Activated CD8-positive, alpha-beta T cell treated with anti-CD3 and anti-CD28 coated beads for 36 hours (primary cell): ENCODE measurements around the gene OMA1. TPM values are rescaled to one million over a fixed set of nuclear protein-coding genes. Genes with fewer than 3 reads are reported as not detected.

Experiments used
- ATAC-seq: fragments of 200-7000 bp; cut with Tn5 transposase; one replicate; pipeline ENCODE4 v1.10.0; 2021; ENCODE audit warnings: mild to moderate bottlenecking, moderate library complexity
- CTCF ChIA-PET: fragments of 350-600 bp; sonication (Branson Sonifier 250); formaldehyde crosslinking; loops from one replicate; lab custom pipeline; 2021; ENCODE audit warnings: antibody characterized with exemption; lab: Charles Lee
- POLR2A ChIA-PET: fragments of 350-600 bp; sonication (Branson Sonifier 250); formaldehyde crosslinking; loops from one replicate; lab custom pipeline; 2021; ENCODE audit warnings: antibody characterized with exemption; lab: Charles Lee
- DNase-seq: peaks from one replicate; pipeline ENCODE4 v3.0.0-alpha.2; 2020
- H3K27ac Mint-ChIP-seq: one replicate; pipeline ENCODE4 v1.8.0; 2021; ENCODE audit warnings: mild to moderate bottlenecking, mixed read lengths
- H3K27me3 Mint-ChIP-seq: one replicate; pipeline ENCODE4 v1.8.0; 2021; ENCODE audit warnings: mixed read lengths
- H3K36me3 Mint-ChIP-seq: one replicate; pipeline ENCODE4 v1.8.0; 2021; ENCODE audit warnings: low read depth, mixed read lengths
- H3K4me1 Mint-ChIP-seq: one replicate; pipeline ENCODE4 v1.8.0; 2021; ENCODE audit warnings: low read depth, mixed read lengths
- H3K4me3 Mint-ChIP-seq: one replicate; pipeline ENCODE4 v1.8.0; 2021; ENCODE audit warnings: mild to moderate bottlenecking, moderate library complexity, mixed read lengths
- H3K9me3 Mint-ChIP-seq: one replicate; pipeline ENCODE4 v1.8.0; 2021; ENCODE audit warnings: mixed read lengths
- intact Hi-C: fragments of 100-400 bp; cut with micrococcal nuclease; formaldehyde crosslinking; loops from one replicate; pipeline ENCODE4 v1.10.0; 2022
- total RNA-seq, 2 experiments: library from RNA; stranded (reverse); gene quantifications; one replicate each; pipeline ENCODE4 v1.2.3, GENCODE V29; 2021
- TF ChIP-seq, protein P1 (sequence below): fragments of 200-600 bp; IDR thresholded peaks from one replicate; pipeline ENCODE4 v1.8.0; 2022; ENCODE audit warnings: antibody characterized with exemption, mild to moderate bottlenecking

Gene OMA1
- 10 to 100 TPM; 14.7 to 14.9 TPM for total RNA-seq

DNA sequence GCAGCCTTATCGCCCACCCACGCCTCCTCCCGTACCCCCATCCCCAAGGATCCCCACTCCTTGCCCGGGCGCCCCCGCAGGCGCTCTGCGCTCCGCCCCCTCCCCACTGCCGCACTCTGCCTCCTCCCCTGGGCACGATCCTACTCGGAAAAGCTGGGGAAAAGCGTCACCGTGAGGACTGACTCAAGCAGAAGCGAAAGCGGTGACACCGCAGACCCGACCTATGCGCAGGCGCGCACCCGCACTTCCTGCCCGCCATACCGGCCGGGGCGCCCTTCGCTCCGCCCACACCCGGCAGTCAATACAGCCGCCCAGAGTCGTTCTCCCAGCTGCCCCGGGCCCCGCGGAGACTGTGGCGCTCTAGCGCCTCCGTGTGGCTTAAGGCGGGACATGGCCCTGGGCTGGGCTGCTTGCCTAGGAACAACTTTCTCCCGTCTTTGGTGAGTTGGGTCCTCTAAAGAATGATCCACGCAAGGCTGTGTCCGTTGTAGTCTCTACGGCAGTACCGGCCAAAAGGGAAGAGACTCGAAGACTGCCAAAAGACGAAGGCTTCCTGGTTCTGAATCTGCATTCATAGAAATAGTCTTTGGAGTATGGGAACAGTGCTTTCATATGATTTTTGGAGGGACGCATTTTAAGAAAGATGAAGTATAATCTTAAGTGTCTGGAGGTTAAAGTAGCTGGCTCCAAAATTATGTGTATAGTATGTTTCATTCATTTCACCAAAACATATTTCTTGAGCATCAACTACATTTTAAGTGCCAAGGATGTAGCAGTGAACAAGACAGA is at the start of gene OMA1:
TSS of gene OMA1 (minus strand) at position 207 of the 789 bp plus-strand sequence. CDS start 7,432 bp downstream, outside the sequence.
- intact Hi-C loops = loop anchor here (2.0 kb wide), 1 partner anchor 30 kb away; no protein-coding TSS in a partner anchor
- H3K4me1 Mint-ChIP-seq = peaks cover 18% of the 10 kb centered on the region
- peak; percentile 97 for DNase-seq
- no peaks in the 10 kb centered on the region for H3K9me3 Mint-ChIP-seq
- ChIA-PET CTCF (interaction anchor here (0.6 to 6.3 kb wide), 21 partner anchors 9 to 1714 kb away, joined by 3 to 107 read pairs (median 3); no protein-coding TSS in a partner anchor), POLR2A (interaction anchor here (0.8 to 1.3 kb wide), 5 partner anchors 18 to 153 kb away, joined by 3 to 5 read pairs (median 4); partner anchors contain the start of gene MYSM1)
- ATAC-seq = peak; percentile 95
- peak within 1 kb of the TSS; percentile 95 for H3K27ac Mint-ChIP-seq
- H3K27me3 Mint-ChIP-seq = no peaks in the 10 kb centered on the region
- H3K36me3 Mint-ChIP-seq = no peaks in the 10 kb centered on the region
- TF ChIP-seq, protein P1, sequence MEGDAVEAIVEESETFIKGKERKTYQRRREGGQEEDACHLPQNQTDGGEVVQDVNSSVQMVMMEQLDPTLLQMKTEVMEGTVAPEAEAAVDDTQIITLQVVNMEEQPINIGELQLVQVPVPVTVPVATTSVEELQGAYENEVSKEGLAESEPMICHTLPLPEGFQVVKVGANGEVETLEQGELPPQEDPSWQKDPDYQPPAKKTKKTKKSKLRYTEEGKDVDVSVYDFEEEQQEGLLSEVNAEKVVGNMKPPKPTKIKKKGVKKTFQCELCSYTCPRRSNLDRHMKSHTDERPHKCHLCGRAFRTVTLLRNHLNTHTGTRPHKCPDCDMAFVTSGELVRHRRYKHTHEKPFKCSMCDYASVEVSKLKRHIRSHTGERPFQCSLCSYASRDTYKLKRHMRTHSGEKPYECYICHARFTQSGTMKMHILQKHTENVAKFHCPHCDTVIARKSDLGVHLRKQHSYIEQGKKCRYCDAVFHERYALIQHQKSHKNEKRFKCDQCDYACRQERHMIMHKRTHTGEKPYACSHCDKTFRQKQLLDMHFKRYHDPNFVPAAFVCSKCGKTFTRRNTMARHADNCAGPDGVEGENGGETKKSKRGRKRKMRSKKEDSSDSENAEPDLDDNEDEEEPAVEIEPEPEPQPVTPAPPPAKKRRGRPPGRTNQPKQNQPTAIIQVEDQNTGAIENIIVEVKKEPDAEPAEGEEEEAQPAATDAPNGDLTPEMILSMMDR = peak; percentile 78
- peak within 1 kb of the TSS; percentile 93 for H3K4me3 Mint-ChIP-seq

DNA sequence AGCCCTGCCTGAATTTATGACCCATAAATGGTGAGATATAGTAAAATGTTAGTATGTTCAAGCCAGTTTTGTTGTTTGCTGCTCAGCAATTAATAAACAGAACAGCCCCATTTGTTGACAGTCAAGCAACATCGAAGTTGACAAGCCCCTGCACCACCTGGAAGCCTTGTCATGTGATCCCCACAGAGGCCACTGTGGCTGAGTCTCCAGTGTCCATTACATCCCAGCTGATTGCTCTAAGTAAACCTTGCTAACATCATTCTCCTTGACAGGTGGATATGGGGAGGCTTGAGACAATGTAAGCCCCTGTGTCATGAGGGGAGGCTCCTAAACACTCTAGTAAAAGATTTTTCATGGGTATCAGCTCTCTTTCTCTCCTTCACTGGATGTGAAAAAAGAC is 48.0 kb upstream of the OMA1 start:
- no peak for ATAC-seq
- Mint-ChIP-seq H3K4me1 (no peaks in the 10 kb centered on the region), H3K27me3 (peaks cover 25% of the 10 kb centered on the region), H3K9me3 (no peaks in the 10 kb centered on the region), H3K27ac (no peak overlapping the region), H3K4me3 (no peak overlapping the region), H3K36me3 (no peaks in the 10 kb centered on the region)
- TF ChIP-seq, protein P1 = no peak
- ChIA-PET CTCF (no interaction called here), POLR2A (interaction anchor here (0.6 kb wide), 1 partner anchor 118 kb away, joined by 3 read pairs; no protein-coding TSS in a partner anchor)
- intact Hi-C loops = no loop called here
- no peak for DNase-seq

DNA sequence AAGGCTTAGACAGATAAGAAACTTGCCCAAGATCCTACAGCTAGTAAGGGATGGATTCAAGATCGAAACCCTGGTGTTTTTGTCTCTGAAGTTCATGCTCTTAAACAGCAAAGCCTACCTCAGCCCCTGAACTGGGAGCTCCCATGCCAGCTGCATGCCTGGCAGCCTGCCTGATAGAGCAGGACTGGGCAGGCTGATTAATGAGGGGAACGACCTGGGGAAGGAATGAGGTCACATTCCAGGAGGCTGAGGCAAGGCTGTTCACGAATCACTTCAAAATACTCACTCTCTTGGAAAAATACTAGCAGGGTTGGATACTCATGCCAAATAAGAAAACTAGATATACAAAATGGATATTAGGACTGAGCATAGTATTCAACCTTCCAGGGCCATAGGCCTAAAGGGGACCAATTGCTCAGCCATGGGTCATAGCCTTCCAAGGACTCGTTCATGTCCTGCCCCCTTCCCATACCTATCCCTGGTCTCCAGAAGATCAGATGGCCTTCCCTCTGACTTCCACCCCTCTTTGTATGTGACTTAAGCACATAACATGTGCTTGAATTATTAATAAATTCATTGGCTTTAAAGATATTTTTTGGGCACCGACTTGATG is 46.1 kb upstream of the OMA1 start:
- CTCF ChIA-PET = no interaction called here
- intact Hi-C loops = no loop called here
- no peak for ATAC-seq

DNA sequence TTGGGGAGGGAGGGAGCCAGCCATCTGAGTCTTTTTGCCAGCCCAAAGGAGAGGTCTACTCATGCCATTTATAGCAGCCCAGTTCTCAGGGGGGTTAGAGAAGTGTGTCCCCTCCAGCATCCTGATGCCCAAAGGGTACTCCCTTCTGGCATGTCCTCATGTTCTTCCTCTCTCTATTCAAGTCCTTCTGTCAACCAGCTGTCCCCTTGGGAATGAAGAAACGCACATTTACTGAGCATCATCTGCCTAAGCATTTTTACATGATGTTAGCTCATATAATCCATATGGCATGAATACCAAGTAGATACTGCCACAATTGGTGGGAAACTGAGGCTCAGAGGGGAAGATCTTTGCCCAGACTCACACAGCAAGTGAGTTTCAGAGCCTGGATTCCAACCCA is 45.3 kb upstream of the OMA1 start:
- Mint-ChIP-seq H3K27me3 (peaks cover 17% of the 10 kb centered on the region), H3K27ac (no peak overlapping the region), H3K4me3 (no peak overlapping the region), H3K4me1 (no peaks in the 10 kb centered on the region), H3K36me3 (no peaks in the 10 kb centered on the region), H3K9me3 (no peaks in the 10 kb centered on the region)
- ChIA-PET CTCF (interaction anchor here (0.6 kb wide), 1 partner anchor 1107 kb away, joined by 3 read pairs; no protein-coding TSS in a partner anchor), POLR2A (no interaction called here)
- TF ChIP-seq, protein P1 = no peak
- ATAC-seq = no peak
- DNase-seq = no peak
- intact Hi-C loops = no loop called here

More for the DNA sequence above, 46.1 kb upstream of the OMA1 start:
- Mint-ChIP-seq H3K9me3 (no peaks in the 10 kb centered on the region), H3K27ac (no peak overlapping the region), H3K27me3 (peaks cover 17% of the 10 kb centered on the region), H3K4me3 (no peak overlapping the region), H3K36me3 (no peaks in the 10 kb centered on the region), H3K4me1 (no peaks in the 10 kb centered on the region)
- POLR2A ChIA-PET = no interaction called here
- TF ChIP-seq, protein P1 = no peak
- no peak for DNase-seq
